ENCODE results near the gene SPDYC.
A peak's percentile ranks its signal among the peaks of the same experiment; 100 is the strongest.

SPDYC gene

DNA sequence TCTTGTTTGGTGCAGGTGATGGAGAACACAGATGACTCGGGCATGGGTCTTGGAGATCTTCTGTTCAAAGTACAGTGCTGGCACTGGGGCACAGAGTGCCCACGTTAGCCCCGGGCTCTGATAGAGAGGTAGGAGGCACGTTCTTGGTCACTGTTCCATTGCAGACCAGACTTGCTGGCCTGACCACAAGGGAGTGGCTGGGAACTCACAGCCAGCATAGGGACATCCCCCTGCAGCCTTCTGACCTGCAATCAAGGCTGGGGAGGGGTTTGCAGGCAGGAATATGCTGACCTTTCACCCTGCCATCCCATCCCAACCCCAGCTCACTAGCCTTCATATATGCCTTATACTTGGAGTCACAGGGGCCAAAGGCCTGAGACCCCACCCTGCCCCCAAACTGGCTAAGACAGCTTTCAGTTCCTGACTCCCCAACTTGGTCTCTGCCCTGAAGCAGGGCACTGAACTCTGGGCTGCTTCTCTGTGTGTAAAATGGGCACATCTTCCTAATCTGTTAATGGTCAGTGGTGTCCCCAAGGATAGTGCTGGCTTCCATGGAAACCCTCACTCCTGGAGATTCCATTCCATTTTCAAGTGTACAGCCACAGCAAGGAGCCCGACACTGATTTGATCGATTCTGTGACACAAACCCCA, 43.3 kb upstream of the SPDYC start:
- TF ChIP-seq, protein P1, sequence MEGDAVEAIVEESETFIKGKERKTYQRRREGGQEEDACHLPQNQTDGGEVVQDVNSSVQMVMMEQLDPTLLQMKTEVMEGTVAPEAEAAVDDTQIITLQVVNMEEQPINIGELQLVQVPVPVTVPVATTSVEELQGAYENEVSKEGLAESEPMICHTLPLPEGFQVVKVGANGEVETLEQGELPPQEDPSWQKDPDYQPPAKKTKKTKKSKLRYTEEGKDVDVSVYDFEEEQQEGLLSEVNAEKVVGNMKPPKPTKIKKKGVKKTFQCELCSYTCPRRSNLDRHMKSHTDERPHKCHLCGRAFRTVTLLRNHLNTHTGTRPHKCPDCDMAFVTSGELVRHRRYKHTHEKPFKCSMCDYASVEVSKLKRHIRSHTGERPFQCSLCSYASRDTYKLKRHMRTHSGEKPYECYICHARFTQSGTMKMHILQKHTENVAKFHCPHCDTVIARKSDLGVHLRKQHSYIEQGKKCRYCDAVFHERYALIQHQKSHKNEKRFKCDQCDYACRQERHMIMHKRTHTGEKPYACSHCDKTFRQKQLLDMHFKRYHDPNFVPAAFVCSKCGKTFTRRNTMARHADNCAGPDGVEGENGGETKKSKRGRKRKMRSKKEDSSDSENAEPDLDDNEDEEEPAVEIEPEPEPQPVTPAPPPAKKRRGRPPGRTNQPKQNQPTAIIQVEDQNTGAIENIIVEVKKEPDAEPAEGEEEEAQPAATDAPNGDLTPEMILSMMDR (IDR thresholded peaks at IDR 0.05; ENCODE audit: borderline replicate concordance, control extremely low read depth, extremely low read depth, insufficient read depth, missing control alignments): no peak
- in situ Hi-C loops (cut with MboI; ENCODE audit: low sequenced_read_pairs, unreplicated experiment): no loop called here
- peak; percentile 26 for DNase-seq (ENCODE audit: low spot score)

DNA sequence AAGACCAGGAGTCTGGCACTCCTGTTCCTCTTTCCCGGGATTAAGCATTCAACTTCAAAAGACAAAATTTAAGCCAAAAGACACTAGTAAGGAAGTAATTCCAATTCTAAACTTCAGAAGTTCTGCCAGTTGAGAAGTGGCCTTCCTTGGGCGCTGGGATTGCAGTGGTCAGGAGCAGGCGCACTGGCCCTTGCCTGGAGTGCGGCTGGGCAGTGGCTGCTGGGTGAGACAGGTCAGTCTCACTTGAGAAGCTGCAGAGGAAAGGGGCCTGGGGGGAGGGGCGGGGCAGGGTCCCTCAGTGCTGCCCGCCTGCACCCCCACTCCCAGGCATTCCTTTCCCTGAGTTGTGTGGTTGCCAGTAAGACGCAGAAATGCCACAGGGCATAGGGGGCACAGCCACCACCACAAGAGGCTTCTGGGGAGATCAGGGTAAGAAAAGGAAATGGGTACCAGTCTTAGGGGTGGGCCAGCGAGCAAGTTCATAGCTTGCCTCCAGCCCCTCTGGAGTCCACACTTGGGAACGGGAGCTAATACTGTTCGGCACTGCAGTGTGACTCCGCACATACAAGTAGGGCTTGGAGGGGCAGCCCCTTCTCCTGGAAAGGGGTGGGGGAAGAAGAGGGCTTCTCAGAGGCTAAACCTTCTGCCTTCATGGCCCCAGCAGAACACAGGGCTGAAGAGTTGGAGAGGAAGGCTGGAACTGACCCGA, 42.4 kb upstream of the SPDYC start:
- DNase-seq (ENCODE audit: low spot score): no peak
- in situ Hi-C loops (cut with MboI; ENCODE audit: low sequenced_read_pairs, unreplicated experiment): no loop called here
- TF ChIP-seq, protein P1 (IDR thresholded peaks at IDR 0.05; ENCODE audit: borderline replicate concordance, control extremely low read depth, extremely low read depth, insufficient read depth, missing control alignments): no peak

DNA sequence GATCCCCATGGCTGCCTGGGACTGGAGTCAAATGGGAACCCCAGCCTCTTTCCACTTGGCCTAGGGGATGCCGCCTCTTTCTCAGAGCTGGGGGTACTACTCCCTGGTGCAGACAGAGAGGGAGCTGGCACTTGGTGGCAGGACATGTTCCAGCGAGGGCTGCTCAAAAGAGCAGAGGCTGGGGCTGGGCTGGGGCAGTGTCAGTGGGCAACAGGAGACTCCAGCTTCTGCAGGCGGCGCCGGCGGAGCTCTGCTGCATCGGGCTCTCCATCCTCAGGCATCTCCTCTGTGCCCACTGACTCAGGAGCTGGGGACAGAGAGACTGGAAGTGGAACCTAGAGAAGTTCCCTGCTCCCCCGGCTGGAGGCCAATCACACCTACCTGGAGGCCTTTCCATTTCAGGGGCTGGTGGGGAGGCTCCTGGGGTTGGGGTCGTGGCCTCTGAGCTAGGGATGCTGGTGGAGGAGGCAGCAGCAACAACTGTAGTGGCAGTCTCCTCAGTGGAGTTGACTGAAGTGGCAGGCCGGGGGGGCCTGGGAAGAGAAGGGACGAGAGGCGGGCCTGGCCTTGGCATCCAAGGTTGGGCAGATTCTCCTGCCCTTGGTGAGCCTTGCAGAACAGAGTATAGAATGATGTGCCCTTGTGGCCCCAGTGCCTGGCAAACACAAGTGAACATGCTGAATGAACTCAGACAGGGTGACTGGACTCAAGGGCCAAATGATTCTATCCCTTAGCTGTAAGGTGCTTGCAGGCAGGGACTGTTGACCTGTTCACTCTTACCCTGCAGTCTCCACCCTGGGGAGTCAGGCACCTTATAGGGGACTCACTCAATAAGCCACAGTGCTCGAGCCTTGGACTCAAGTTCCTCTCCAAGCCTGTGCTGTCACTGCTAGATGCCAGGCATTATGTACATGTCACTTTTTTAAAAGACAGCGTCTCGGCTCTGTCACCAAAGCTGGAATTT, 41.6 kb upstream of the SPDYC start:
- no peak for DNase-seq (ENCODE audit: low spot score)
- in situ Hi-C loops (cut with MboI; ENCODE audit: low sequenced_read_pairs, unreplicated experiment): no loop called here
- TF ChIP-seq, protein P1 (IDR thresholded peaks at IDR 0.05; ENCODE audit: borderline replicate concordance, control extremely low read depth, extremely low read depth, insufficient read depth, missing control alignments): no peak

DNA sequence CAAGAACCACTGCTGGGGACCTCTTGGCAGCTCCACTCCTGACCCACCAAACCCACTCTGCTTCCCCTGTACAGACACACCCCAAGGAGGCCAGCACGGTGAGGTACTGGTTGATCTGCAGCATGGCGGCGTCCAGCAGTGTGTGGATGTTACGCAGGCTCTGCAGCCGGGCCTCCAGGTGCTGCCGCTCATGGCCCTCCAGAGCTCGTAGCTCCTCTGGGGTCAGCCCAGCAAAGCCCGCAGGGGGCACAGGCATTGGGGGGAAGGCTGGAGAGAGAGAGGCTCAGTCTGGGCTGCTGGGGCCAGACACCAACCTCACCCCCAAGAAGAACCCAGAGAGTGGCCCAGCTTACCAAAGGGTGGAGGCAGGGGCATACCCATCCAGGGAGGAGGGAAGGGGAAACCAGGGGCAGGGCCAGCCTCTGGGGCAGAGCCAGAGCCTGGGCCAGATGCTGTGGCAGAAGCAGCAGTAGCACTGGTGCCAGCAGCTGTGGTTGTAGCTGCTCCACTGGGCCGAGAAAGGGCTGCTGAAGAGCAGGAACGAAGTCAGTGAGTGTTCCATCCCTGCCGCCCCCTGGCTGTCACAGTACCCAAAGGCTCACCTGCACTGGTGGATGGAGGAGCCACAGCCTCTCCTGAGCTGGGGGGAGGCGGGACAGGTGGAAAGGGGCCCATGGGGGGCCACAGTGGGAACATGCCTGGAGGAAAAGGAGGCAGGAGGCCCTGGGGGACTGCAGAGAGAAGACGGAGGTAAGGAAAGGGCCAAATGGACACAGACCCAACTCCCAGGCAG, 40.2 kb upstream of the SPDYC start:
- in situ Hi-C loops (cut with MboI; ENCODE audit: low sequenced_read_pairs, unreplicated experiment): no loop called here
- TF ChIP-seq, protein P1 (IDR thresholded peaks at IDR 0.05; ENCODE audit: borderline replicate concordance, control extremely low read depth, extremely low read depth, insufficient read depth, missing control alignments): no peak
- no peak for DNase-seq (ENCODE audit: low spot score)

DNA sequence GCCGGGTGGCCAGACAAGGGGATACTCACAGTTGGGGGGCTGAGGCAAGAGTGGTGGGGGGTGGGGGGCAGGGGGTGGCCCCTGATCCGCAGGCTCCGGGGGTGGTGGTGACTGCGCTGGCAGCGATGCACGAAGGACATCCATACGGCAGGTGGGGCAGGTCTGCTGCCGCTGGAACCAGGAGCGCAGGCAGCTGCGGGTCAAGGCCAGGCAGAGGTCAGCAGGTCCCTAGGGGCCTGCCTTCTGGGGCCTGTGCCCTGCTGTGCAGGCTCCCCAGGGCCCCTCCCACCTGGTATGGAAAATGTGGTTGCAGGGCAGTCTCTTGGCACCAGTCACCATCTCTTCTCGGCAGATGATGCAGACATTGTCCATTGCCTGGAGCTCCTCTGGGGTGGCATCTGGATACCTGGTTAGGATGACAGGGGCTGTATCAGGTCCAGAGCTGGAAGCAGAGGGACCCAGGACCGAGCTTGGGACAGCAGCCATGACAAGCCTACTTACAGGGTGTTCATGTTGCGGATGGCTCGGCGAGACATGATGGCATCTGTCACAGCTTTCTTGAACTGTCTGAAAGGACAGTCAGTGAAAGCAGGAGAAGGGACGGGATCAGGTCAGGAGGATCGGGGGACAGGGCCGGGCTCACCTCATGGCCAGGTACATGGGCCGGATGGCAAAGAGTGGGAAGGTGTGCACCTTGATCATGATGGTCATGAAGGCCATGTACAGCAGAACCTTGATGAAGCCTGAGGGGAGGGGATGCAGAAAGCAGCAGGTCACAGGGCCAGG, 39.2 kb upstream of the SPDYC start:
- in situ Hi-C loops (cut with MboI; ENCODE audit: low sequenced_read_pairs, unreplicated experiment): no loop called here
- TF ChIP-seq, protein P1 (IDR thresholded peaks at IDR 0.05; ENCODE audit: borderline replicate concordance, control extremely low read depth, extremely low read depth, insufficient read depth, missing control alignments): no peak
- no peak for DNase-seq (ENCODE audit: low spot score)
